HL-60 (cell line): ENCODE measurements around the gene CSRNP2.
"Not testable (repeated sequence)": the region's sequence is repeated elsewhere in the genome, so short reads cannot be mapped to it uniquely, and the experiment has no call there.

Experiments used
- CTCF ChIP-seq: IDR thresholded peaks from one replicate; pipeline ENCODE4 v1.5.1; 2011; ENCODE audit warnings: low read length, control low read depth, inconsistent platforms; ENCODE audit not compliant: insufficient read depth
- POLR2AphosphoS5 ChIP-seq: IDR thresholded peaks from 2 replicates; pipeline ENCODE4 v1.6.1; 2012; ENCODE audit warnings: low read depth

- TF ChIP-seq CTCF, POLR2AphosphoS5: not testable (repeated sequence)
Measured at GRCh38 chr12:51078346-51078745, 5.0 kb downstream of the CSRNP2 start.
